HFFc6 (cell line): Measurements from ENCODE around the gene CT45A1. TPM values are rescaled to one million over a fixed set of nuclear protein-coding genes. Genes with fewer than 3 reads are reported as not detected.

Experiments used
- total RNA-seq, 6 experiments: library from RNA; stranded (reverse); fragmentation: NEBNext Ultra II Directional; extraction: Animal tissue kit (Norgen Biotek cat#: 25700); gene quantifications; 2 replicates in 1 of 6; 3 replicates in 5 of 6; pipeline ENCODE4 v1.2.3, GENCODE V29; 2021

The CT45A1 gene
- total RNA-seq, 6 experiments from 2014 or later, result not detected

Other genes with a start within 250 kb of the CT45A1 start
- gene INTS6L, start 193.0 kb upstream of the CT45A1 start, total RNA-seq, result 1 to 10 TPM; 1.3 to 2.0 (median 1.8) TPM
- gene CT45A3, start 54.6 kb downstream of the CT45A1 start, total RNA-seq, result not detected
- gene CT45A5, start 71.9 kb downstream of the CT45A1 start, total RNA-seq, result not detected
- not detected for gene CT45A6, start 89.1 kb downstream of the CT45A1 start, total RNA-seq
- gene CT45A2, start 106.4 kb downstream of the CT45A1 start, total RNA-seq, result not detected
- gene CT45A7, start 123.6 kb downstream of the CT45A1 start, total RNA-seq, result not detected
- not detected for gene CT45A8, start 140.9 kb downstream of the CT45A1 start, total RNA-seq
- gene CT45A9, start 158.2 kb downstream of the CT45A1 start, total RNA-seq, result not detected
- gene CT45A10, start 179.8 kb downstream of the CT45A1 start, total RNA-seq, result not detected
- not detected for gene SAGE1, start 180.1 kb downstream of the CT45A1 start, total RNA-seq